Stimulated activated CD4-positive, alpha-beta T cell treated with anti-CD3 and anti-CD28 coated beads, TNF-alpha, amount 100 ng/mL, for 24 hours (primary cell): ENCODE results near the gene ANKRD65.
"Not testable (repeated sequence)": the region's sequence is repeated elsewhere in the genome, so short reads cannot be mapped to it uniquely, and the experiment has no call there.

Source experiments
- DNase-seq, 3 experiments: peaks; one replicate each; pipeline ENCODE4 v3.0.0-alpha.2; 2020; ENCODE audit warnings: low read depth in 3 of 3

The ANKRD65 gene

DNA sequence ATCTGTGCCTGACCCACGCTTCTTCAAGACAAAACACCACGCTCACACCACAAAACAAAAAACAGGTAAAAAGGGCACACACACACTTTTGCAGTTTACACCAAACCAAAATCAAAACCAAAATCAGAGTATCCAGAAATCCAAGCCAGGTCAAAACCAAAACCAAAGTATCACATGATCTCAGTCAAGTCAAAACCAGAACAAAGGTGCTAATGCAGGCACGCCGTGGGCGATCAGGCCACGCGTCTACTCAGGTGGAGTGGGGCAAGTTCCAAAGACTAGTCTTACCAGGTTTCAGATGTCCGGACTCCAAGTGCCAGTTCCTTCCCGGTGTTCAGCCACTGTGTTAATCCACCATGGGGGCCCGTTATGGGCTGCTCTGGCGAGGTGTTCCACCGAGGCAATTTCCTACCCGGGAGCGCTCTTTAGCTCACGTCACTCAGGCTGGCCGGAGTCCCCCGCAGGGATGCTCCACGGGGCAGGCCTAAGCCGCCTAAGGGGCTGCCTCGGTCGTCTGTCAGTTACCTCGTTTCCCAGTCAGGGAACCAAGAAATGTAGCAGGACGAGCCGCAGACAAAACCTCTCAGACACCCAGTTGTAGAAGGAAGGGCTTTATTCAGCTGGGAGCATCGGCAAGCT lies 3.1 kb downstream of the ANKRD65 start:
- DNase-seq: not testable (repeated sequence)

DNA sequence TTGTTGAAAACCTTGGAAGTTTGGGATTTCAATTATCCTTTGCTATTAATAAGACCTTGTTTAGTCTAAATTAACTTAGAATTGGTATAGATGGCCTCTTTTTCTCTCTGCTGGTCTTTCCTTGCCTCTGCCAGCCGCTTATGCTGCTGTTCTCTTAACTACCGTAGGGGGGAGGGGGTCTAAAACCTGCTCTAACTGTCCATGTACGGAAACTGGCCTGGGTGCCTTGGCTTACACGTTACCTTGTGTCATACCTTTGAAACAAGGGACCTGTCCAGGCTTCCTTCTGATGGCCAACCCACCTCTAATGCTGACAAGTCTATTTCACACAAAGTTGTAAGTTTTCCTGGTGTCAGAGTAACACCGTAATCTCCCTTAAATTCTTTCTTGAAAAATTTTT lies 3.7 kb downstream of the ANKRD65 start:
- DNase-seq: not testable (repeated sequence)

DNA sequence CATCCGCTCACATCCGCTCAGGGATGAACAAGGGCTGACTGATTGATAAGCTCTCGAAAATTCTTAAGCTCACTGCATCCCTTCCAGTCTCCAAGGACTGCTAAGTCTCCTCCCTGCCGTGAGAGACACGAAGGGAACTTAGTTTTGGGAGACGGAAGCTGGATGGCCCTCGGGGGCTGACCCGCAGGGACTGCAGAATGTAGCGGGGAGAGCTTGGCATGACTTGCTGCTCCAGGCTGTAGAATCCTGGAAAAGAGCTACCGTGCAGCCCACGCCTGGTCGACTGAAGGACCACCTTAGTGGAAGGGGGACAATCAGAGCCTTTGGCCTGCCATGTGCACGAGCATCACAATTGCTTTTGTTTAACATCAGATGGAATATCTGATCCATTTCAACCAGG lies 5.3 kb downstream of the ANKRD65 start:
- DNase-seq: no peak

DNA sequence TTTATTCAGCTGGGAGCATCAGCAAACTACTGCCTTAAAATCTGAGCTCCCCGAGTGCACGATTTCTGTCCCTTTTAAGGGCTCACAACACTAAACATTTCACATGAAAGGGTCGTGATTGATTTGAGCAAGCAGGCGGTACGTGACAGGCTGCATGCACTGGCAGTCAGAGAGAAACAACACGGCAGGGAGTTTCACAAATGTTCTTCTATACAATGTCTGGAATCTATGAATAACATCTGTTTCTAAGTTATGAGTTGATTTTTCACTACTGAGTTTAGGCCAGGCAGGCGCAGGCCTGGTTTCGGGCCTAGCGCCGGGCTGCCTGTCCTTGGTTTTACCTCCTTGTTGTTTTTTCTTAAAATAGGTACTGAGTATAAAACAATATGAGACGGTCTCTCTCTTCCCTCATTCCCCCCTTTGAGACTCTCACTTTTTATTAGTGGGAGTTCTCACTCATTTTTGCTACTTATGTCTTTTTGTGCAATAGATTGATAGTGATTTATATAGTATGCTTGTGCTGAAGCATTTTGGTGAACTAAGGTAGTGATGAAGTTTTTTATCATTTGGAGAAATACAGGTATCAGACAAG lies 8.7 kb downstream of the ANKRD65 start:
- not testable (repeated sequence) for DNase-seq

DNA sequence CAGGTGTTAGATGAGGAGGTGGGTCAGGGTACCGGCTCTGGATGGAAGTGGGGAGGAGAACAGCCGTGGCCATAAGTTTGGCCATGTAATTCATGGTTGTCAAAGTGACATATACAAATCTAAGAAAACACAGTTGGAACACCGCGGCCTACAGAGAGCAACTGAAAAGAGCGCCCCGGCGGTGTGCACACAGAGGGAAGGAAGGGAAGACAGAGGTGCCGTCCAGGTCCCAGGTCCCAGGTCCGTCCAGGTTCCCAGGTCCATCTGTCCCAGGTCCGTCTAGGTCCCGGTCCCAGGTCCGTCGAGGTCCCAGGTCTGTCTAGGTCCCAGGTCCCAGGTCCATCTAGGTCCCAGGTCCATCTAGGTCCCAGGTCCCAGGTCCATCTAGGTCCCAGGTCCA lies 9.4 kb downstream of the ANKRD65 start:
- DNase-seq: no peak

DNA sequence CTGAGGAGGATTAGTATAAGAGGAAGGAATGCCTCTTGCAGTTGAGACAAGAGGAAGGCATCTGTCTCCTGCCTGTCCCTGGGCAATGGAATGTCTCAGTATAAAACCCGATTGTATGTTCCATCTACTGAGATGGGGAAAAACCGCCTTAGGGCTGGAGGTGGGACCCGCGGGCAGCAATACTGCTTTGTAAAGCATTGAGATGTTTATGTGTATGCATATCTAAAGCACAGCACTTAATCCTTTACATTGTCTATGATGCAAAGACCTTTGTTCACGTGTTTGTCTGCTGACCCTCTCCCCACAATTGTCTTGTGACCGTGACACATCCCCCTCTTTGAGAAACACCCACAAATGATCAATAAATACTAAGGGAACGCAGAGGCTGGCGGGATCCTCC lies 10.8 kb downstream of the ANKRD65 start:
- not testable (repeated sequence) for DNase-seq

DNA sequence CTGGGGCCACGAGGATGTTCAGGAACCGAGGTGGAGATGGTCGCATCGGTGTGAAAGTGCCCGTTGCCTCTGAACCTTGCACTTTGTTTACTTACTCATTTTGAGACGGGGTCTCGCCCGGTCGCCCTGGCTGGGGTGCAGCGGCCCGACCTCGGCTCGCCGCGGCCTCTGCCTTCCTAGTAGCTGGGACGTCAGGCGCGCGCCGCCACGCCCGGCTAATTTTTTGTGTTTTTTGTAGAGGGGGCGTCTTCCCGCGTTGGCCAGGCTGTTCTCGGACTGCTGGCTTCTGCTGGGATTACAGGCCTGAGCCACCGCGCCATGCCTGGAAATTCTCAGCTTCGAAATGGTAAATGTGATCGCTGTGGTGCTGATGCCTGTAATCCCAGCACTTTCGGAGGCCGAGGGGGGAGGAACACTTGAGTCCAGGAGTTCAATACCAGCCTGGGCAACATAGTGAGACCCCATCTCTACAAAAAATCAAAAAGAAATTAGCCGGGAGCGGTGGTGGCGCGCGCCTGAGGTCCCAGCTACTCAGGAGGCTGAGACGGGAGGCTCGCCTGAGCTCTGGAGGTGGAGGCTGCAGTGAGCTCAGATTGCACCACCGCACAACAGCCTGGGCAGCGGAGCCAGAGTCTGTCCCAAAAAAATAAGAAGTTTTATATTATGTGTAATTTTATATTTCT lies 13.3 kb downstream of the ANKRD65 start:
- DNase-seq: no peak

DNA sequence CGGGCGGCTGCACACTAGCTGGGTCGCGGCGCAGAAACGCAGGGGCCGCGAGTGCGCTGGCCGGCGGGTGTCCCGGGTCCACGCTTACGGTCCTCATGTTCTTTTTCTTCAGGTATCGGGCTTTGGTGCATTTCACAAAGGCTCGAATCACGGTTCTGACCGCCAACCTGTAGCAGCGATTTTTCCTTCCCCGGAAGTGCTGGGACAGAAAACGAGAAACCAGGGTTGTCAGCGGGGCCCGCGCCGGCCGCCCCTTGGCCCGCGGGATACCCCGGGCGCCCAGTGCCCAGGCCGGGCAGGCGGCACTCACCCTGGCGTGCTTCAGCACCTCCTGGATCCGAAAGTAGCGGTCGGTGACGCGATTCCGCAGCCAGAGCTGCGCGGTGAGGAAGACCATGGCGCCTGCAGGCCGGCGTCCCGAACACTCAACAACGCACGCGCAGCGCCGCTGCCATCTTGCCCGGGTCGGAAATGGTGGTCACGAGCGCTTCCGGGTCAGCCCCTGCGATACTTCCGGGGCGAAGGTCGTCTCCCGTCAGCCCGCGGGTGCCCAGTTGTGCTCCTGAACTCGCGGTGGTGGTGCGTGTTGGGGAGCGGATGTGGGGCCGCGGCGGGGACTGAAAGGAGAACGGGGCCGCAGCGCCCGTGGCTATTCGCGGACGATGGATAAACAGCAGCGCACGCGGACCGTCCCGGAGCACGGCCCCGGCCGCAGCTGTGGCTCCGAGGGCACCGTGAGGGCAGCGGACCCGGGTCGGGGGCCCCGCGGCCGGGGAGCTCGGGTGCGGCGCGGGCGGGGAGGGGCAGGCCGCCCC lies 14.0 kb downstream of the ANKRD65 start, which contains the start of gene MRPL20:
Gene MRPL20 (minus strand): TSS at position 473 of the 815 bp plus-strand sequence. CDS start 76 bp downstream, at position 397.
- DNase-seq: peak; percentile 93 to 95 (median 93)

DNA sequence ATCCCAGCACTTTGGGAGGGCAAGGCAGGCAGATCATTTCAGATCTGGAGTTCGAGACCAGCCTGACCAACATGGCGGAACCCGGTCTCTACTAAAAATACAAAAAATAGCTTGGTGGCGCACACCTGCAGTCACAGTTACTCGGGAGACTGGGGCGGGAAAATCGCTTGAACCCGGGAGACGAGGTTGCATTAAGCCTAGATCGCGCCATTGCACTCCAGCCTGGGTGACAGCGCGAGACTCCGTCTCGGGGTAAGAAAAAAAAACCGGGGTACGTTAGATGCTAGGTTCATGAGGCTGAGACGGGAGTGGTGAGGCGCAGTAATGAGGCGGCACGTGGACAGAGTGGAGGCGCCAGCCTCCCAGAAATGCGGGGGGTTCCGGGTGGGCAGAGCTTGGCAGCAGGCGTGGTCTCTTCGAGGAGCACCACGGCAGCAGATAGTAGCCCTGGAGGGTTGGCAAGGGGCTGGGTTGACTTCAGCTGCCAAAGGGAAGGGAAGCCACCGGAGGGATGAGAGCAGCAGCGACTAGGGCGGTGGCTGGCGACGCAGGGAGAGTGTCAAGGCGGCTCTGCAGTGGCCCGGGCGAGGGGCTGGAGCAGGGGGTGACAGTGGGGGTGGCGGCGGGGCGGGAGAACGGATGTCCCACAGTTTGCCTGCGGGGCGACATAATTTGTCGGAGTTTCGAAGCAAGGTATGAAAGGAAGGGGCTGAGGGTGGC lies 14.8 kb downstream of the ANKRD65 start:
- DNase-seq: no peak

DNA sequence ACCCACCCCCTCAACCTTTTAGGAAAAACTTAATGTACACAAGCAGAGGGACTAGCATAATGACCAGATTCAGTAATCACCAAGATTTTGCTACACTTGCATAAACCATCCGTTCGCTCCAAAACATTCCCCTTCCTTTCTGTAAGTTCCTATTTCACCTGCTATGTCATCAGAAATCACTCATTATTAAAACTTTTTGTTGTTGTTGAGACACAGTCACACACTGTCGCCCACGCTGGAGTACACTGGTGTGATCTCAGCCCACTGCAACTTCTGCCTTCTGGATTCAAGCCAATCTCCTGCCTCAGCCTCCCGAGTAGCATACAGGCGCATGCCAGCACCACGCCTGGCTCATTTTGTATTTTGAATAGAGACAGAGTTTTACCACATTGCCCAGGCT lies 17.4 kb downstream of the ANKRD65 start:
- no peak for DNase-seq

DNA sequence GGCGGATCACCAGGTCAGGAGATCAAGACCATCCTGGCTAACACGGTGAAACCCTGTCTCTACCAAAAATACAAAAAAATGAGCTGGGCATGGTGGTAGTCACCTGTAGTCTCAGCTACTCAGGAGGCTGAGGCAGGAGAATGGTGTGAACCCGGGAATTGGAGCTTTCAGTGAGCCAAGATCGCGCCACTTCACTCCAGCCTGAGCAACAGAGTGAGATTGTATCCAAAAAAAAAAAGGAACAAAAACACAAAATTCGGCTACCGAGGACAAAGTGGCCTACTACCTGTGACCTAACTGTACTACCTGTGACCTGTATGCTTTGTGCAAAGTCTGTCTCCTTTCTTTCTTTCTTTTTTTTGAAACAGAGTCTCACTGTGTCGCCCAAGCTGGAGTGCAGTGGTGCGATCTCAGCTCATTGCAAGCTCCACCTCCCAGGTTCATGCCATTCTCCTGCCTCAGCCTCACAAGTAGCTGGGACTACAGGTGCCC lies 18.1 kb downstream of the ANKRD65 start:
- not testable (repeated sequence) for DNase-seq

DNA sequence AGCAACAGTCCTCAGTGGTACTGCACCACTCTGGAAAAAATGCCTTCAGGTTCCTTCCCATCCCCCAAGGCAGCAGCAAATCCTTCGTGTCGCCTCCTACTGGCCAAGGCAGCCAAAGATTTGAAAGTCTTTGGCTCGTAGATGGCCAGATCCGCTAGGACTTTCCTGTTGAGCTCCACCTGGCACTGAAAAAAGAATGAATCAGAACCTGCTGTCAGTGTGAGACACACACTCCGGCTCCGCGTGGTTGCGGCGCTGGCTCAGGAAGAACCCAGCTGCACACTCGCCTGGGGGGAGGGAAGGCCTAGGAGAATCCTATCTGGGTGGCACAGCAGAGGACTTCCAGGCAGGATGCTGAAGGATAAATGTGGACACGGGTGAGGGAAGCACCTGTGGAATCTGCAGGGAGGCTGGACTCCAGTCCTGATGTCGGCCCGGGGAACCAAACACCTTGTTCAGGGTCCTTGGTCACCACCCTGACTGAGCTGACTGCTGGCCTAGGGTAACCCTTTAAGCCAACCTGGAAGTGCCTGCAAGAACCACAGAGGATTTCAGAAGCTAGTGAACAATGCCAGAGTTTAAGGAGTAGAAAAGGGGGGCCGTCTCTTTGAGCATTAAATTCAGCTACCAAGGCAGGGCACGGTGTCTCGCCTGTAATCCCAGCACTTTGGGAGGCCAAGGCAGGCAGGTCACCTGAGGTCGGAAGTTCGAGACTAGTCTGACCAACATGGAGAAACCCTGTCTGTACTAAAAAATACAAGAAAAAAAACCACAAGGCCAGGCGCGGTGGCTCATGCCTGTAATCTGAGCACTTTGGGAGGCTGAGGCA lies 18.8 kb downstream of the ANKRD65 start:
- DNase-seq: peak in 1 of 3 experiments; percentile 44

DNA sequence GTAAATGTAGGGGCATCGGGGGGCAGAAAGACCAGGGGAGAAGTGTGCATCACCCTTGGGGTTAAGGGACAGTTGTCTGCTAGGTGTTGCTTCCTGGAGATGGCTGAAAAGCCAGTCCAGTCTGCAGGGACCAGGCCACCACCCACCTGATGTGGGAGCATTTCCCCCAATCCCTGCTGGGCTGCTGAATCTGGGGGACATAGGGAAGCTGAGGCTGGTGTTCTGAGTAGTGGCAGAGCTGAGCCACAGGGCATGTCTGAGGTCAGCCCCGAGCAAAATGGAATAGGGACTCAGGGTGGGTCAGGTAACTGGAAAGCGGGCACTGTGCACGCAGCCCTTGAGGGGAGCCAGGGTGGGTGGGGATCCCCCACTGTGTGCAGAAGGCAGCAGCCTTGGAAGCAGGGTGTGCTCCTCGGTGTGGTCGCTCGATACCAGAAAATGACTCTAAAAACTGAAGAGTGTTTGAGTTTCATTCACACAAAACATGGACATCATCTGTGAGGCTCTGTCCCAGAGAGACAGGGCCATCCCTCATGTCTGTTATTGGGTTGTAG lies 19.5 kb downstream of the ANKRD65 start:
- no peak for DNase-seq

DNA sequence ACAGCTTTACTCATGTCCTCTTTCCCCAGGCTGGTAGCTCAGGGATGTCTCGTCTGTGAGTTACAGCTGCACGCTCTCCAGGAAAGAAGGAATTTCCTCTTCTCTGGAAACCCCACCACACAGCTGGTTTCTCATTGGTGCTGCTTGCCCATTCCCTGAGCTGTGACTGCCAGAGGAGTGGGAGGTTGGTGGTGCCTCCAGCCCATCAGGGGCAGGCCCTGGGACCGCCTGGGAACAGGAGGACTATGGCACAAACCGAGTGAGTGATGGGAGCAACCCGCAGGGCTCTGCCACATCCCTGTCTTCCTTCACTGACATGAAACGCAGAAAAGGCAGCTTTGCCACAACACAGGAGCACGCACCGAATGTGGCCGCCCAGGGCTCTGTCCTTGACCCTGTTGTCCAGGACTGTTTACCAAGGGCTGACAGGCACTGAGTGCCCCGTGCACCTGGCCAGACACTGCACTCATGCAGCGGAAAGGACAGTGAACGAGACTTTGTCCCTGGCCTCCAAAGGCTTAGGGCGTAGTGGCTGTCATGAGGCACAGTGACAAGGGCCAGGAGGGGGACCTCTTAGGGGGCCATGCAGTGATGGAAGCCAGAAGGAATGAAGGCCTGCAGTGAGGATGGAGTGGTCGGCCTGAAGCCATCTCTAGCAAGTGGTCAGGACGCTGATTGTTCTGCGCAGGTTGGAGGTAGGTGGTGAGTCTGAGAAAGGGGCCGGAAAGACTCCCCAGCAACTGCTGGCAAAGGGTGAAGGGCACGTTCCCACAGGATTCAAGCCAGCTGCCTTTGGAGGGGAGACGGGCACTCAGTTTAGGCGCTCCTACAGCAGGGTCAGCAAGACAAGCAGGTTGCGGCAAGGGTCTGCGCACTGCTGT lies 20.3 kb downstream of the ANKRD65 start:
- DNase-seq: no peak

DNA sequence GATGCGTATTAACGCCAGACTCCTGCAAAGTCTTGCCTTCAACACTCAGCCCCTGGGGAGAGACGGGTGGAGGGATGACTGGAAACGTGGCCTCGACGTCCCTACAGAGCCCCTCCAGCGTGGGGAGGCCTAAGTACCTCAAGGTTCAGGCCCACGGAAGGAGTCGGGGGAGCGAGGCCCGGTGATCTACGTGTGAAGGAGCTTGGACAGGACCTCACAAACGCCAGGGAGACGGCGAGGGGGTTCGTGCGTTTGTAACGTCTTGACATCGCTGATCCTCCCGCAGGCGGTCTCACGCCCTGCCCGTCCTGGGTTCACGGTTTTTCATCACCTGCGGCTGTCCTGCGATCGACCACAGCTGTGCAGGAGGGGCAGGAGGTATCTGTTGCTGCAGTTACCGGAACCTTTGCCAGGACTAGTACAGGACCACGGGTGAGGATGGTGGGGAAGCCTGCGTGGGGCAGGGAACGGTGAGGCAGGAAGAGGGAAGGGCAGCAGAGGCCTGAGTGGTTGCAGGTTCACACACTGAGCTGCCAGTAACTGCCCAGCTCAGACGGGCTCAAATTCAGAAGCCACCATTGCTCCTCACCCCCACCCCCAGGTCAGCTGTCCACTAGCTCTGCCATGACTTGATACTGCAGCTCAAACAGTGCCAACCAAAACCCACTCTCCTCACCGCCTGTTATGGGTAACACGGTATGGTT lies 21.1 kb downstream of the ANKRD65 start:
- no peak for DNase-seq

DNA sequence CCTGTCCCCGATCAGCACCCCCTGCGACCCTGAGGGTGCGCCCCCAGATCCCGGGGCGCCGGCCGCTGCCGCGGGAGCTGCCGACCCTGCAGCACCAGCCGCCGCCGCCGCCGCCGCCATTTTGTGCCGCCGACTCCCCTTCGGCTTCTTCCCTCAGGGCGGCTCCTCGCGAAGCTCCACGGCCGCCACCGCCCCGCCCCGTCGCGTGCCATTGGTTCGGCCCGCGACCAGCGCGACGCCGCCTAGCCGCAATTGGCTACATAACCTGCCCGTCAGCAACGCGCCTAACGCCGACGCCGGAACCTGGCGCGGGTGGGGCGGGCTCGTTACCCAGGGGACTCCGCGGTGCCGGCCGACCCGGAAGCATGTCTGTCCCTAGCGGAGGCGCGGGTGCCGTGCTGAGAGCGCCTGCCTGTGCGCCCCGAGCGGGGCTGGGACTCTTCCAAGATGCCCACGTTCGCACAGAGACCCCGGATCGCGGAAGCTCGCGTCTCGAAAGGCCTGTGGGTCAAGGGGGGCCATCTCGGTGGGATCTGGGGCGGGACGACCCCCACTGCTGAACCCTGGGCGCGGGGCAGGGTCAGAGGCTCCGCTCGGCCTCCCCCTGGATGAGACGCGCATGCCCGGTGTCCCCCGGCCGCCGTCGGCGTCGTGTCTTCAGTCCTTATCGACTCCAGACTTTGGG lies 21.7 kb downstream of the ANKRD65 start, which contains the start of gene CCNL2:
Gene CCNL2 (minus strand): TSS at position 149 of the 685 bp plus-strand sequence. CDS start 29 bp downstream, at position 120.
- peak; percentile 98 to 99 (median 99) for DNase-seq

DNA sequence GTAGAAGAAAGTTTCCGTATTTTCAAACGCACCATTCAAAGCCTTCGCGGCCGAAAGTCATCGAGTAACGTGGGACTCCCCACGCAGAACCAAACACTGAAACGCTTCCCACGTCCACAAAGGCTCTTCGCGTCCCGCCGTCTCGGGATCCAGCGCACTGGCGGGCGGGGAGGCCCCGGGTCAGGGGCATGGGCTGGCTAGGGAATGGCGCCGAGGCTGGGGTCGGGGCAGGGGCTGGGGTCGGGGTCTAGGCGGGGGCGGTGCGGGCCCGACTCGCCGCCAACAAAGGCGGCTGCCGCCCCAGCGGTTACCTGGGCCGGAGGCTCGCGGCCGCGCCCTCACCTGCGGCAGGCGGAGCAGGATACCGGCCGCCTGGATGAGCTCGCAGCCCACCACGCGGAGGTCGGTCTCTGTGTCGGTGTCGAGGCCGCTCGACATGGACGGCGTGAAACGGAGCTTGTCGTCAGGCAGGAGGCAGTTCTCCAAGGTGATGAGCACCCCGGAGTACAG lies 22.3 kb downstream of the ANKRD65 start:
- no peak for DNase-seq
